Caco-2 (cell line): ENCODE results near the gene PVR. TPM values are rescaled to one million over a fixed set of nuclear protein-coding genes. Genes with fewer than 3 reads are reported as not detected.
"Not testable (repeated sequence)": the region's sequence is repeated elsewhere in the genome, so short reads cannot be mapped to it uniquely, and the experiment has no call there.

Experiments used
- BruUV-seq: library from RNA; stranded (reverse); fragments of 400-500 nt; replicated peaks from 2 replicates; lab custom pipeline; 2021; lab: Mats Ljungman, UMichigan
- CTCF ChIA-PET: fragments of 300-600 bp; sonication (Branson Sonifier 250); formaldehyde crosslinking; loops from one replicate; lab custom pipeline; 2022; ENCODE audit warnings: antibody characterized with exemption; lab: Charles Lee
- POLR2A ChIA-PET: fragments of 300-600 bp; sonication (Branson Sonifier 250); formaldehyde crosslinking; loops from one replicate; lab custom pipeline; 2022; ENCODE audit warnings: antibody characterized with exemption; lab: Charles Lee
- DNase-seq, 2 experiments: peaks; one replicate each; pipeline versions ENCODE4 v3.0.0 to v3.0.0-alpha.2; 2020 to 2022
- H3K27me3 ChIP-seq: replicated peaks from 2 replicates; pipeline ENCODE4 v1.6.0; 2011; ENCODE audit warnings: low read length; ENCODE audit not compliant: control insufficient read depth, insufficient read depth
- H3K36me3 ChIP-seq: 2 replicates; pipeline ENCODE4 v1.5.1; 2011; ENCODE audit warnings: low read length; ENCODE audit not compliant: control insufficient read depth, insufficient read depth
- H3K4me1 ChIP-seq: fragments of 250-450 bp; sonication (Bioruptor Pico); 2 replicates; pipeline ENCODE4 v1.5.1; 2020; ENCODE audit warnings: mild to moderate bottlenecking
- H3K4me3 ChIP-seq: 2 replicates; pipeline ENCODE4 v1.5.1; 2011; ENCODE audit warnings: low read depth, mild to moderate bottlenecking, control low read depth, low read length
- H3K9me3 ChIP-seq: fragments of 250-450 bp; sonication (Bioruptor Pico); 2 replicates; pipeline ENCODE4 v1.5.1; 2020; ENCODE audit warnings: mild to moderate bottlenecking, moderate library complexity
- H3K27ac Mint-ChIP-seq: one replicate; pipeline ENCODE4 v1.8.0; 2022; ENCODE audit warnings: mixed read lengths; ENCODE audit not compliant: unreplicated experiment
- H3K27me3 Mint-ChIP-seq: one replicate; pipeline ENCODE4 v1.8.0; 2022; ENCODE audit warnings: mixed read lengths; ENCODE audit not compliant: insufficient read depth, unreplicated experiment
- H3K36me3 Mint-ChIP-seq: one replicate; pipeline ENCODE4 v1.8.0; 2022; ENCODE audit warnings: mild to moderate bottlenecking, mixed read lengths; ENCODE audit not compliant: insufficient read depth, unreplicated experiment
- H3K4me1 Mint-ChIP-seq: one replicate; pipeline ENCODE4 v1.8.0; 2022; ENCODE audit warnings: low read depth, mixed read lengths; ENCODE audit not compliant: unreplicated experiment
- H3K4me3 Mint-ChIP-seq: one replicate; pipeline ENCODE4 v1.8.0; 2022; ENCODE audit warnings: mild to moderate bottlenecking, moderate library complexity, mixed read lengths; ENCODE audit not compliant: unreplicated experiment
- H3K9me3 Mint-ChIP-seq: one replicate; pipeline ENCODE4 v1.8.0; 2022; ENCODE audit warnings: mixed read lengths; ENCODE audit not compliant: unreplicated experiment
- intact Hi-C: fragments of 100-400 bp; cut with micrococcal nuclease; formaldehyde crosslinking; loops from one replicate; pipeline ENCODE4 v1.10.0; 2022; ENCODE audit not compliant: unreplicated experiment
- total RNA-seq: library from RNA; stranded (reverse); gene quantifications from 2 replicates; pipeline ENCODE4 v1.2.3, GENCODE V29; 2022
- TF ChIP-seq, protein P1 (sequence below), 2 experiments: fragments of 200-600 bp in 1 of 2; IDR thresholded peaks; 1 replicate in 1 of 2; 2 replicates in 1 of 2; pipeline versions ENCODE4 v1.5.1 to v1.8.0; 2011 to 2022; ENCODE audit warnings: antibody characterized with exemption in 1 of 2, control low read depth in 1 of 2, inconsistent platforms in 1 of 2, low read depth in 1 of 2, low read length in 1 of 2, mild to moderate bottlenecking in 1 of 2, moderate library complexity in 1 of 2; ENCODE audit not compliant: insufficient read depth in 1 of 2, severe bottlenecking in 1 of 2, unreplicated experiment in 1 of 2

Gene PVR
- total RNA-seq, 1 experiment from 2014 or later: 86.5 TPM

DNA sequence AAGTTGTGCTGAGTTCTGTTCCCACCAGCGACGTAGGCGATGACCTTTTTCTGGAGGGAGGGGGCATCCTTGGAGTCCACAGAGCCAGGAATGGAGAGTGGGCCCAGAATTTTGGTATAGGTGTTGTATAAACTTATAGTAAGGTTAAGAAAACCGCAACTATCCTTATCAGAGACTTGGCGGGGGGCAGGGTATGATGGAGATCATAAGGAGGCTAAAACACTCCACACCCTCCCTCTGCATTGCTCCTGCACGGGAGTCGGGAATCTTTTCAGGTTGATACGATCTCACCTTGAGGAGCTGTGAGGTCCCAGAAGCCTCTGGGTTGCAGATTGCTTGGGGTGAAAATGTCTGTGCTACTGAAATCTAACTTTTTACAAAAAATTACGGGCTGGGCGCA is 21.3 kb downstream of the PVR start:
- intact Hi-C loops: no loop called here
- H3K9me3 Mint-ChIP-seq: no peaks in the 10 kb centered on the region
- TF ChIP-seq, protein P1, sequence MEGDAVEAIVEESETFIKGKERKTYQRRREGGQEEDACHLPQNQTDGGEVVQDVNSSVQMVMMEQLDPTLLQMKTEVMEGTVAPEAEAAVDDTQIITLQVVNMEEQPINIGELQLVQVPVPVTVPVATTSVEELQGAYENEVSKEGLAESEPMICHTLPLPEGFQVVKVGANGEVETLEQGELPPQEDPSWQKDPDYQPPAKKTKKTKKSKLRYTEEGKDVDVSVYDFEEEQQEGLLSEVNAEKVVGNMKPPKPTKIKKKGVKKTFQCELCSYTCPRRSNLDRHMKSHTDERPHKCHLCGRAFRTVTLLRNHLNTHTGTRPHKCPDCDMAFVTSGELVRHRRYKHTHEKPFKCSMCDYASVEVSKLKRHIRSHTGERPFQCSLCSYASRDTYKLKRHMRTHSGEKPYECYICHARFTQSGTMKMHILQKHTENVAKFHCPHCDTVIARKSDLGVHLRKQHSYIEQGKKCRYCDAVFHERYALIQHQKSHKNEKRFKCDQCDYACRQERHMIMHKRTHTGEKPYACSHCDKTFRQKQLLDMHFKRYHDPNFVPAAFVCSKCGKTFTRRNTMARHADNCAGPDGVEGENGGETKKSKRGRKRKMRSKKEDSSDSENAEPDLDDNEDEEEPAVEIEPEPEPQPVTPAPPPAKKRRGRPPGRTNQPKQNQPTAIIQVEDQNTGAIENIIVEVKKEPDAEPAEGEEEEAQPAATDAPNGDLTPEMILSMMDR (IDR thresholded peaks at IDR 0.05; ENCODE audit: insufficient read depth in 1 of 2, low read depth in 1 of 2, low read length in 1 of 2, severe bottlenecking in 1 of 2, unreplicated experiment in 1 of 2): no peak
- no peaks in the 10 kb centered on the region for H3K27me3 ChIP-seq
- H3K4me3 ChIP-seq: no peak overlapping the region
- ChIA-PET CTCF (interaction anchor here (1.4 kb wide), 1 partner anchor 106 kb away, joined by 3 read pairs; no protein-coding TSS in a partner anchor), POLR2A (interaction anchor here (1.1 kb wide), 1 partner anchor 17 kb away, joined by 11 read pairs; no protein-coding TSS in a partner anchor)
- H3K9me3 ChIP-seq: no peaks in the 10 kb centered on the region
- H3K36me3 ChIP-seq: peaks cover 12% of the 10 kb centered on the region
- no peak for DNase-seq
- no TSS peak for BruUV-seq
- H3K4me1 ChIP-seq: no peaks in the 10 kb centered on the region
- no peak overlapping the region for H3K4me3 Mint-ChIP-seq
- no peak overlapping the region for H3K27ac Mint-ChIP-seq
- no peaks in the 10 kb centered on the region for H3K27me3 Mint-ChIP-seq
- no peaks in the 10 kb centered on the region for H3K4me1 Mint-ChIP-seq
- H3K36me3 Mint-ChIP-seq: peaks cover 59% of the 10 kb centered on the region

DNA sequence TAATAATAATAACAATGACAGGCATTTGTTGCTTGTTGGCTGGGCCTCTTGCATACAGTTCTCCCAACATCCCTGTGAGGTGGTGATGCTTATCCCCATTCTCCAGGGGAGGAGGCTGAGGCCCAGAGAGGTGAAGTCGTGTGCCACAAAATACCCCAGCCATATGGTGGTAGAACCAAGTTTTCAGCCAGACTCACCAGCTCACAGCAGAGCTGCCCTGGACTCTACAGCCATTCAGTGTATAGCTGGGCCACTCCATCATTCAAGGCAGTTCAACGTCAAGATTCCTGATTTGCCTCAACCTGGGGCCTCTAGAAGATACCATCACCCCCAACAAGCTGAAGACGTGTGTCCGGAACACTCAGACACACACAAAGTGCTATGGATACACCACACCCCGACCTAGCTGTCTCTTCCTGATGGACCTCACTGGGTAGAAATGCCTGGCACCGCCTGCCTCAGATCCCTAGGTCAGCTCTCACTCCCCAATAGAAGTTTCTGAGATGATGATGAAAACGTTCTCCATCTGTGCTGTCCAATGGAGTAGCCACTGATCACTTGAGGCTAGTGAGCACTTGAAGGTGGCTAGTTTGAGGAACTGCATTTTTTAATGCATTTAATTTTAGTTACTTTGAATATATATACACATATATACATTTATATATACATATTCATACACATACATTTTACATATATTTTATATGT is 23.3 kb downstream of the PVR start:
- DNase-seq: no peak
- Mint-ChIP-seq H3K36me3 (peaks cover 42% of the 10 kb centered on the region), H3K4me1 (no peaks in the 10 kb centered on the region), H3K27ac (no peak overlapping the region), H3K4me3 (no peak overlapping the region), H3K27me3 (no peaks in the 10 kb centered on the region), H3K9me3 (no peaks in the 10 kb centered on the region)
- H3K4me3 ChIP-seq: no peak overlapping the region
- intact Hi-C loops: no loop called here
- H3K27me3 ChIP-seq: no peaks in the 10 kb centered on the region
- CTCF ChIA-PET: interaction anchor here (1.0 kb wide), 1 partner anchor 78 kb away, joined by 3 read pairs; no protein-coding TSS in a partner anchor
- POLR2A ChIA-PET: no interaction called here
- H3K36me3 ChIP-seq: peaks cover 6% of the 10 kb centered on the region
- H3K4me1 ChIP-seq: no peaks in the 10 kb centered on the region
- no peaks in the 10 kb centered on the region for H3K9me3 ChIP-seq
- TF ChIP-seq, protein P1 (IDR thresholded peaks at IDR 0.05; ENCODE audit: insufficient read depth in 1 of 2, low read depth in 1 of 2, low read length in 1 of 2, severe bottlenecking in 1 of 2, unreplicated experiment in 1 of 2): no peak
- BruUV-seq: no TSS peak

DNA sequence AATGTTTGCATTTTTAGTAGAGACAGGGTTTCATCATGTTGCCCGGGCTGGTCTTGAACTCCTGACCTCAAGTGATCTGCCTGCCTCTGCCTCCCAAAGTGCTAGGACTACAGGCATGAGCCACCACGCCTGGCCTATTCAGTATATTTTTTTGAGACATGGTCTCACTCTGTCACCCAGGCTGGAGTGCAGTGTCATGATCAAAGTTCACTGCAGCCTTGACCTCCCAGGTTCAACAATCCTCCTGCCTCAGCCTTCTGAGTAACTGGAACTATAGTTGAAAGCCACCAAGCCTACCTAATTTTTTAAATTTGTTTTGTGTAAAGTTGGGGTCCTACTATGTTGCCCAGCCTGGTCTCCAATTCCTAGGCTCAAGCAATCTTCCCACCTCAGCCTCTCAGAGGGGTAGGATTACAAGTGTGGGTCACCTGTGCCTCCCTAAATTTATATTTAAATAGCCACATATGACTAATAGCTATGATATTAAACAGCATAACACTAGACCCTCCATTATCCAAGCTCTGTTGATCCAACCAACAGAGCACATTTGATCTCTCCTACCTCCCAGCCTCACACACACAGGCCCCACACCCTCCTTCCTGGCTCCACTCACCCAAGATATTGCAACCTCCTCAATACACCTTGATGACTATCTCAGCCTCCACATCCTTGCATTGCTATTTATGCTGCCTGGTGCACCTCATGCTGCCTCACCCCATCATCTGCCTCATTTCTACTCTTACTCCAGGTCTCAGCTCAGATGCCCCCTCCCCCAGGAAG is 25.5 kb downstream of the PVR start:
- Mint-ChIP-seq H3K9me3 (no peaks in the 10 kb centered on the region), H3K4me3 (no peak overlapping the region), H3K36me3 (peaks cover 26% of the 10 kb centered on the region), H3K27ac (no peak overlapping the region), H3K27me3 (no peaks in the 10 kb centered on the region), H3K4me1 (no peaks in the 10 kb centered on the region)
- intact Hi-C loops: no loop called here
- CTCF ChIA-PET: interaction anchor here (0.5 to 0.6 kb wide), 2 partner anchors 94 to 201 kb away, joined by 3 read pairs; no protein-coding TSS in a partner anchor
- TF ChIP-seq, protein P1 (IDR thresholded peaks at IDR 0.05; ENCODE audit: insufficient read depth in 1 of 2, low read depth in 1 of 2, low read length in 1 of 2, severe bottlenecking in 1 of 2, unreplicated experiment in 1 of 2): no peak
- no peaks in the 10 kb centered on the region for H3K9me3 ChIP-seq
- no peak for DNase-seq
- no peaks in the 10 kb centered on the region for H3K27me3 ChIP-seq
- H3K36me3 ChIP-seq: no peaks in the 10 kb centered on the region
- no peaks in the 10 kb centered on the region for H3K4me1 ChIP-seq
- POLR2A ChIA-PET: no interaction called here
- H3K4me3 ChIP-seq: no peak overlapping the region
- BruUV-seq: no TSS peak

DNA sequence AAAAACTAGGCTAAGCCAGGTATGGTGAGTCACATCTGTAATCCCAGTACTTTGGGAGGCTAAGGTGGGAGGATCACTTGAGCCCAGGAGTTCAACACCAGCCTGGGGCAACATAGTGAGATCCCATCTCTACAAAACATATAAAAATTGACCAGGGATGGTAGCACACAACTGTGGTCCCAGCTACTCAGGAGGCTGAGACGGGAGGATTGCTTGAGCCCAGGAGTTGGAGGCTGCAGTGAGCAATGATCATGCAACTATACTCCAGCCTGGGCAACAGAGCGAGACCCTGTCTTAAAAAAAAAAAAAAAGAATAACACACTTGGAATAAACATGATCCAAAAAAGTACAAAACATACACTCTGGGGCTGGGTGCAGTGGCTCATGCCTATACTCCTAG is 26.3 kb downstream of the PVR start:
- intact Hi-C loops, POLR2A ChIA-PET, H3K27ac Mint-ChIP-seq, H3K27me3 ChIP-seq, H3K4me1 ChIP-seq, H3K36me3 ChIP-seq, H3K4me3 ChIP-seq, BruUV-seq, H3K9me3 Mint-ChIP-seq, H3K4me3 Mint-ChIP-seq, H3K27me3 Mint-ChIP-seq, DNase-seq, H3K9me3 ChIP-seq, H3K4me1 Mint-ChIP-seq: not testable (repeated sequence)
- peaks cover 17% of the 10 kb centered on the region for H3K36me3 Mint-ChIP-seq
- CTCF ChIA-PET: interaction anchor here (0.6 kb wide), 1 partner anchor 95 kb away, joined by 3 read pairs; no protein-coding TSS in a partner anchor
